HCT116 (cell line): Measurements from ENCODE around the gene CD2. TPM values are rescaled to one million over a fixed set of nuclear protein-coding genes. Genes with fewer than 3 reads are reported as not detected.

Experiments used
- ATAC-seq: fragments of 200-7000 bp; cut with Tn5 transposase; 2 replicates; pipeline ENCODE4 v1.9.1; 2020; ENCODE audit warnings: mild to moderate bottlenecking, moderate library complexity
- BruUV-seq: library from RNA; stranded (reverse); fragments of 400-500 nt; replicated peaks from 2 replicates; lab custom pipeline; 2021; lab: Mats Ljungman, UMichigan
- CTCF ChIA-PET: fragments of 300-600 bp; sonication (Branson Sonifier 250); formaldehyde crosslinking; loops from one replicate; lab custom pipeline; 2021; ENCODE audit warnings: antibody characterized with exemption; lab: Charles Lee
- POLR2A ChIA-PET: fragments of 300-600, 350-600 bp; sonication (Branson Sonifier 250); formaldehyde crosslinking; loops from one replicate; lab custom pipeline; 2021; ENCODE audit warnings: antibody characterized with exemption; lab: Charles Lee
- RAD21 ChIA-PET, 2 experiments: fragments of 300-600 bp; sonication (Branson Sonifier 250); formaldehyde crosslinking; loops; one replicate each; lab custom pipeline; 2023; ENCODE audit warnings: low total read pairs in 2 of 2; ENCODE audit not compliant: uncharacterized antibody in 2 of 2, unreplicated experiment in 2 of 2, low non-redundant PET in 1 of 2; lab: Charles Lee
- DNase-seq: peaks from one replicate; pipeline ENCODE4 v3.0.0-alpha.2; 2010; ENCODE audit warnings: low read depth, low spot score
- H2AFZ ChIP-seq: fragments of 200-600 bp; shearing (Covaris generic), sonication (generic); 2 replicates; pipeline ENCODE4 v1.6.1; 2017; ENCODE audit warnings: low read depth, mixed run types, mixed read lengths, antibody characterized with exemption, low read length; ENCODE audit not compliant: poor library complexity, severe bottlenecking
- H3K27ac ChIP-seq: 2 replicates; pipeline ENCODE4 v1.5.1; 2012; ENCODE audit warnings: low read depth, low read length
- H3K27me3 ChIP-seq: fragments of 200-600 bp; sonication (generic); 2 replicates; pipeline ENCODE4 v1.6.1; 2016; ENCODE audit warnings: mixed run types, low read length, mixed read lengths; ENCODE audit not compliant: insufficient read depth
- H3K36me3 ChIP-seq, 2 experiments: fragments of 200-500 bp in 1 of 2; fragments of 200-600 bp in 1 of 2; sonication (Bioruptor generic) in 1 of 2; sonication (generic) in 1 of 2; 2 replicates each; pipeline versions ENCODE4 v1.5.1 to v1.6.1; 2014 to 2016; ENCODE audit warnings: low read length in 2 of 2, inconsistent platforms in 1 of 2, mixed read lengths in 1 of 2, mixed run types in 1 of 2; ENCODE audit not compliant: insufficient read depth in 2 of 2, control insufficient read depth in 1 of 2
- H3K4me1 ChIP-seq, 2 experiments: fragments of 200-600 bp in 1 of 2; sonication (generic) in 1 of 2; 2 replicates each; pipeline versions ENCODE4 v1.5.1 to v1.6.1; 2012 to 2017; ENCODE audit warnings: low read length in 2 of 2, inconsistent platforms in 1 of 2, mild to moderate bottlenecking in 1 of 2, mixed read lengths in 1 of 2, mixed run types in 1 of 2, moderate library complexity in 1 of 2; ENCODE audit not compliant: insufficient read depth in 2 of 2, control insufficient read depth in 1 of 2
- H3K4me2 ChIP-seq: fragments of 200-600 bp; sonication (generic); 2 replicates; pipeline ENCODE4 v1.6.1; 2017; ENCODE audit warnings: mixed run types, low read length, mixed read lengths
- H3K4me3 ChIP-seq, 2 experiments: fragments of 200-600 bp in 1 of 2; sonication (generic) in 1 of 2; replicated peaks in 1 of 2; 2 replicates each; pipeline ENCODE4 v1.5.1; 2011 to 2016; ENCODE audit warnings: low read length in 2 of 2, control low read depth in 1 of 2, low read depth in 1 of 2, mild to moderate bottlenecking in 1 of 2, mixed read lengths in 1 of 2, mixed run types in 1 of 2
- H3K79me2 ChIP-seq: fragments of 200-600 bp; sonication (generic); 2 replicates; pipeline ENCODE4 v1.6.1; 2017; ENCODE audit warnings: mild to moderate bottlenecking, mixed run types, low read length, moderate library complexity, mixed read lengths; ENCODE audit not compliant: insufficient read depth
- H3K9ac ChIP-seq: fragments of 200-600 bp; sonication (generic); 2 replicates; pipeline ENCODE4 v1.6.1; 2016; ENCODE audit warnings: low read length, mixed read lengths
- H3K9me2 ChIP-seq: fragments of 200-600 bp; sonication (generic), shearing (Covaris generic); 2 replicates; pipeline ENCODE4 v1.6.1; 2017; ENCODE audit warnings: mixed run types, mild to moderate bottlenecking, moderate library complexity; ENCODE audit not compliant: insufficient read depth
- H3K9me3 ChIP-seq, 2 experiments: fragments of 200-500 bp in 1 of 2; fragments of 200-600 bp in 1 of 2; sonication (Bioruptor generic) in 1 of 2; sonication (generic) in 1 of 2; 2 replicates each; pipeline ENCODE4 v1.6.1; 2014 to 2017; ENCODE audit warnings: low read length in 2 of 2, mixed read lengths in 2 of 2, inconsistent platforms in 1 of 2, low read depth in 1 of 2, mild to moderate bottlenecking in 1 of 2, mixed run types in 1 of 2, moderate library complexity in 1 of 2; ENCODE audit not compliant: control insufficient read depth in 1 of 2, insufficient read depth in 1 of 2
- H4K20me1 ChIP-seq: fragments of 200-600 bp; sonication (generic), shearing (Covaris generic); 2 replicates; pipeline ENCODE4 v1.6.1; 2017; ENCODE audit warnings: mixed run types, mild to moderate bottlenecking, moderate library complexity; ENCODE audit not compliant: insufficient read depth
- CBX3 ChIP-seq: IDR thresholded peaks from 2 replicates; pipeline ENCODE4 v1.6.1; 2012; ENCODE audit warnings: low read depth
- CEBPB ChIP-seq: IDR thresholded peaks from 2 replicates; pipeline ENCODE4 v1.6.1; 2012; ENCODE audit warnings: low read depth
- EGR1 ChIP-seq: IDR thresholded peaks from 2 replicates; pipeline ENCODE4 v1.6.1; 2012; ENCODE audit warnings: low read depth
- ELF1 ChIP-seq: IDR thresholded peaks from 2 replicates; pipeline ENCODE4 v1.6.1; 2012; ENCODE audit warnings: low read depth, borderline replicate concordance
- EZH2 ChIP-seq: fragments of 200-600 bp; sonication (generic); IDR thresholded peaks from 2 replicates; pipeline ENCODE4 v1.6.1; 2017; ENCODE audit warnings: antibody characterized with exemption, mixed run types
- EZH2phosphoT487 ChIP-seq: fragments of 200-600 bp; IDR thresholded peaks from 2 replicates; pipeline ENCODE4 v1.6.1; 2018; ENCODE audit warnings: antibody characterized with exemption, borderline replicate concordance
- POLR2A ChIP-seq: IDR thresholded peaks from 2 replicates; pipeline ENCODE4 v1.7.0; 2011; ENCODE audit warnings: borderline replicate concordance; ENCODE audit not compliant: insufficient read depth, insufficient read length; ENCODE audit errors: extremely low read depth
- POLR2AphosphoS5 ChIP-seq: IDR thresholded peaks from 2 replicates; pipeline ENCODE4 v1.6.1; 2011; ENCODE audit warnings: mild to moderate bottlenecking, low read depth, low read length, moderate library complexity
- SIN3A ChIP-seq: IDR thresholded peaks from 2 replicates; pipeline ENCODE4 v1.6.1; 2012; ENCODE audit warnings: low read depth
- SP1 ChIP-seq: IDR thresholded peaks from 2 replicates; pipeline ENCODE4 v1.6.1; 2012; ENCODE audit warnings: low read depth
- YY1 ChIP-seq: IDR thresholded peaks from 2 replicates; pipeline ENCODE4 v1.6.1; 2011; ENCODE audit warnings: low read length, low read depth, moderate library complexity, mild to moderate bottlenecking; ENCODE audit not compliant: insufficient replicate concordance; ENCODE audit errors: extremely low read depth
- ZFX ChIP-seq: fragments of 450-650 bp; IDR thresholded peaks from 2 replicates; pipeline ENCODE4 v1.6.1; 2017
- ZNF274 ChIP-seq: fragments of 200-500 bp; sonication (Bioruptor generic); IDR thresholded peaks from 2 replicates; pipeline ENCODE4 v1.6.1; 2014; ENCODE audit warnings: mild to moderate bottlenecking, low read depth, low read length, inconsistent platforms
- intact Hi-C: fragments of 100-400 bp; cut with micrococcal nuclease; formaldehyde crosslinking; loops from 2 replicates; pipeline ENCODE4 v1.10.0; 2022
- total RNA-seq: library from RNA; stranded (reverse); gene quantifications from one replicate; pipeline ENCODE4 v1.2.1, GENCODE V29; 2021; ENCODE audit not compliant: unreplicated experiment
- TF ChIP-seq, protein P1 (sequence below), 3 experiments: fragments of 200-600 bp in 1 of 3; sonication (generic) in 1 of 3; IDR thresholded peaks in 2 of 3; conservative IDR thresholded peaks in 1 of 3; 2 replicates each; pipeline ENCODE4 v1.5.1; 2012 to 2017; ENCODE audit warnings: low read depth in 2 of 3, low read length in 2 of 3, antibody characterized with exemption in 1 of 3, borderline replicate concordance in 1 of 3, control low read depth in 1 of 3, mild to moderate bottlenecking in 1 of 3, mixed read lengths in 1 of 3, mixed run types in 1 of 3, moderate library complexity in 1 of 3; ENCODE audit not compliant: insufficient read depth in 1 of 3
- TF ChIP-seq, protein P2 (sequence below): IDR thresholded peaks from 2 replicates; pipeline ENCODE4 v1.6.1; 2012; ENCODE audit warnings: low read depth
- TF ChIP-seq, protein P3 (sequence below): IDR thresholded peaks from 2 replicates; pipeline ENCODE4 v1.6.1; 2012

Gene CD2
- total RNA-seq, 1 experiment from 2014 or later, result 0.57 TPM

DNA sequence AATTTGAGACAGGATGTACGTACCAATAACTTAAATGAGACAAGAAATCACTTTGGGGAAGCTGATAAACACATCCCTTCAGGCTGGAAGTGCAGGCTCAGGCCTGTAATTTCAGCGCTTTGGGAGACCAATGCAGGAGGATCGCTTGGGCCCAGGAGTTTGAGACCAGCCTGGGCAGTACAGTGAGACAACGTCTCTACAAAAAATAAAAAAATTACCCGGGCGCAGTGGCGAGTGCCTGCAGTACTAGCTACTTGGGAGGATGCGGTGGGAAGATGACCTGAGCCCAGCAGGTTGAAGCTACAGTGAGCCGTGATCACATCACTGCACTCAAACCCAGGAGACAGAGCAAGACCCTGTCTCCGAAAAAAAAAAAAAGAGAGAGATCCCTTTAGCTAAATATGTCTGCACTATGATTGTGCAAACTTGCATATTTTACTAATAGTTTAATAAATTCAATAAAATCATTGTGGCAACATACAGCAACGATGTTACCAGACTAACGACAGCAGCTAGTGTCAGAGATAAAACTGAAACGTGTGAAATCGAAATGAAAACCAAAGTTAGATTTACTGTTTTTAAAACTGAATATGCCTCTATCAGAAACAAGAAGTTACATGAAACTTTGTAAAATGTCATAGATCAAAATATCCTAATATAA, 54.7 kb downstream of the CD2 start:
- H3K27ac ChIP-seq, result no peak overlapping the region
- DNase-seq, result no peak
- TF ChIP-seq, protein P1, sequence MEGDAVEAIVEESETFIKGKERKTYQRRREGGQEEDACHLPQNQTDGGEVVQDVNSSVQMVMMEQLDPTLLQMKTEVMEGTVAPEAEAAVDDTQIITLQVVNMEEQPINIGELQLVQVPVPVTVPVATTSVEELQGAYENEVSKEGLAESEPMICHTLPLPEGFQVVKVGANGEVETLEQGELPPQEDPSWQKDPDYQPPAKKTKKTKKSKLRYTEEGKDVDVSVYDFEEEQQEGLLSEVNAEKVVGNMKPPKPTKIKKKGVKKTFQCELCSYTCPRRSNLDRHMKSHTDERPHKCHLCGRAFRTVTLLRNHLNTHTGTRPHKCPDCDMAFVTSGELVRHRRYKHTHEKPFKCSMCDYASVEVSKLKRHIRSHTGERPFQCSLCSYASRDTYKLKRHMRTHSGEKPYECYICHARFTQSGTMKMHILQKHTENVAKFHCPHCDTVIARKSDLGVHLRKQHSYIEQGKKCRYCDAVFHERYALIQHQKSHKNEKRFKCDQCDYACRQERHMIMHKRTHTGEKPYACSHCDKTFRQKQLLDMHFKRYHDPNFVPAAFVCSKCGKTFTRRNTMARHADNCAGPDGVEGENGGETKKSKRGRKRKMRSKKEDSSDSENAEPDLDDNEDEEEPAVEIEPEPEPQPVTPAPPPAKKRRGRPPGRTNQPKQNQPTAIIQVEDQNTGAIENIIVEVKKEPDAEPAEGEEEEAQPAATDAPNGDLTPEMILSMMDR (IDR thresholded peaks at IDR 0.05 in 2 of 3, conservative IDR thresholded peaks at IDR 0.05 in 1 of 3; ENCODE audit: borderline replicate concordance in 1 of 3, insufficient read depth in 1 of 3, low read depth in 2 of 3, low read length in 2 of 3), result no peak
- TF ChIP-seq POLR2AphosphoS5, result no peak
- TF ChIP-seq, protein P2, sequence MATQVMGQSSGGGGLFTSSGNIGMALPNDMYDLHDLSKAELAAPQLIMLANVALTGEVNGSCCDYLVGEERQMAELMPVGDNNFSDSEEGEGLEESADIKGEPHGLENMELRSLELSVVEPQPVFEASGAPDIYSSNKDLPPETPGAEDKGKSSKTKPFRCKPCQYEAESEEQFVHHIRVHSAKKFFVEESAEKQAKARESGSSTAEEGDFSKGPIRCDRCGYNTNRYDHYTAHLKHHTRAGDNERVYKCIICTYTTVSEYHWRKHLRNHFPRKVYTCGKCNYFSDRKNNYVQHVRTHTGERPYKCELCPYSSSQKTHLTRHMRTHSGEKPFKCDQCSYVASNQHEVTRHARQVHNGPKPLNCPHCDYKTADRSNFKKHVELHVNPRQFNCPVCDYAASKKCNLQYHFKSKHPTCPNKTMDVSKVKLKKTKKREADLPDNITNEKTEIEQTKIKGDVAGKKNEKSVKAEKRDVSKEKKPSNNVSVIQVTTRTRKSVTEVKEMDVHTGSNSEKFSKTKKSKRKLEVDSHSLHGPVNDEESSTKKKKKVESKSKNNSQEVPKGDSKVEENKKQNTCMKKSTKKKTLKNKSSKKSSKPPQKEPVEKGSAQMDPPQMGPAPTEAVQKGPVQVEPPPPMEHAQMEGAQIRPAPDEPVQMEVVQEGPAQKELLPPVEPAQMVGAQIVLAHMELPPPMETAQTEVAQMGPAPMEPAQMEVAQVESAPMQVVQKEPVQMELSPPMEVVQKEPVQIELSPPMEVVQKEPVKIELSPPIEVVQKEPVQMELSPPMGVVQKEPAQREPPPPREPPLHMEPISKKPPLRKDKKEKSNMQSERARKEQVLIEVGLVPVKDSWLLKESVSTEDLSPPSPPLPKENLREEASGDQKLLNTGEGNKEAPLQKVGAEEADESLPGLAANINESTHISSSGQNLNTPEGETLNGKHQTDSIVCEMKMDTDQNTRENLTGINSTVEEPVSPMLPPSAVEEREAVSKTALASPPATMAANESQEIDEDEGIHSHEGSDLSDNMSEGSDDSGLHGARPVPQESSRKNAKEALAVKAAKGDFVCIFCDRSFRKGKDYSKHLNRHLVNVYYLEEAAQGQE, result no peak
- TF ChIP-seq POLR2A, result no peak
- TF ChIP-seq ZFX, result no peak
- TF ChIP-seq, protein P3, sequence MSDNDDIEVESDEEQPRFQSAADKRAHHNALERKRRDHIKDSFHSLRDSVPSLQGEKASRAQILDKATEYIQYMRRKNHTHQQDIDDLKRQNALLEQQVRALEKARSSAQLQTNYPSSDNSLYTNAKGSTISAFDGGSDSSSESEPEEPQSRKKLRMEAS, result no peak
- no peak for TF ChIP-seq CEBPB
- no peak for TF ChIP-seq EZH2
- TF ChIP-seq ELF1, result no peak
- no peak for TF ChIP-seq YY1
- TF ChIP-seq EZH2phosphoT487, result no peak
- TF ChIP-seq SIN3A, result no peak
- no peak for TF ChIP-seq CBX3
- no peak for TF ChIP-seq EGR1
- no peak for TF ChIP-seq SP1
- TF ChIP-seq ZNF274, result no peak
- no peaks in the 10 kb centered on the region for H3K9me2 ChIP-seq
- H3K79me2 ChIP-seq, result no peaks in the 10 kb centered on the region
- ChIA-PET RAD21 (no interaction called here), CTCF (interaction anchor here (1.5 kb wide), 1 partner anchor 9 kb away, joined by 6 read pairs; no protein-coding TSS in a partner anchor), POLR2A (no interaction called here)
- peaks cover 0 to 4% of the 10 kb centered on the region in 2 experiments; a peak in 1 of 4 replicates for H3K9me3 ChIP-seq
- H3K27me3 ChIP-seq, result no peaks in the 10 kb centered on the region
- H3K4me3 ChIP-seq, result no peak overlapping the region
- BruUV-seq, result no TSS peak
- H3K9ac ChIP-seq, result no peak overlapping the region
- no peak overlapping the region for H2AFZ ChIP-seq
- no peaks in the 10 kb centered on the region for H3K36me3 ChIP-seq
- no peaks in the 10 kb centered on the region for H3K4me1 ChIP-seq
- no peak for ATAC-seq
- intact Hi-C loops, result no loop called here
- no peak overlapping the region for H3K4me2 ChIP-seq
- H4K20me1 ChIP-seq, result no peaks in the 10 kb centered on the region
